NCI-H2227 (cell line): ENCODE results near the gene TARP.
A peak's percentile ranks its signal among the peaks of the same experiment; 100 is the strongest.
"Not testable (repeated sequence)": the region's sequence is repeated elsewhere in the genome, so short reads cannot be mapped to it uniquely, and the experiment has no call there.

Experiments used
- DNase-seq: peaks from one replicate; lab custom pipeline; 2025; ENCODE audit not compliant: unreplicated experiment; lab: John Stamatoyannopoulos, UW

TARP gene

DNA sequence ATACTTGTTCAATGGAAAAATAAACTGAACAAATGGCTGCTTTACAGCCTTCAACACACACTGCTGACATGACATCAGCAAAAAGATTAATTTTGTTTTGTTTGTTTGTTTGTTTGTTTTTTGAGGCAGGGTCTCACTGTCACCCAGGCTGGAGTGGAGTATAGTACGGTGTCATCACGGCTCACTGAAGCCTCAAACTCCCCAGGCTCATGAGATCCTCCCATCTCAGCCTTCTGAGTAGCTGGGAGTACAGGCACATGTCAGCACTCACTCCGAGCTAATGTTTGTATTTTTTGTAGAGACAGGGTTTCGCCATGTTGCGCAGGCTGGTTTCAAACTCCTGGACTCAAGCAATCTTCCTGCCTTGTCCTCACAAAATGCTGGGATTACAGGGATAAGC, 10.9 kb downstream of the TARP start:
- no peak for DNase-seq

DNA sequence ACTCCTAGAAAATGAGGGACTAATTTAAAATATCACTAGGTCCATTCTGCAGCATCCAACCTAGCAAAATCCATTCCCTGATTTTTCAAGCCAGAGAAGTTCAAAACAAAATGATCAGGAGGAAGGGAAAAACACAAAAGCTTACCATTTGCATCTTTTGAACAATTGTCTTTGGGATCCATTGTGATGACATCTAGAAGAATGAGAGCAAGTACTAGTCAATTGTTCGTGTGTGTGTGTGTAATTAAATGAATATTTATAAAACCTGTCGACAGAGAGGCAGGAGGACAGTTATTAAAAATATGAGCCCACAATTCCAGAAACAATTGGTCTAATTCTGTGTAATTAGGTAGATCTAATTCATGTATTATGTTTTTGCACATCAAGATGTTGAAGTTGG, 11.4 kb downstream of the TARP start:
- DNase-seq, result not testable (repeated sequence)

DNA sequence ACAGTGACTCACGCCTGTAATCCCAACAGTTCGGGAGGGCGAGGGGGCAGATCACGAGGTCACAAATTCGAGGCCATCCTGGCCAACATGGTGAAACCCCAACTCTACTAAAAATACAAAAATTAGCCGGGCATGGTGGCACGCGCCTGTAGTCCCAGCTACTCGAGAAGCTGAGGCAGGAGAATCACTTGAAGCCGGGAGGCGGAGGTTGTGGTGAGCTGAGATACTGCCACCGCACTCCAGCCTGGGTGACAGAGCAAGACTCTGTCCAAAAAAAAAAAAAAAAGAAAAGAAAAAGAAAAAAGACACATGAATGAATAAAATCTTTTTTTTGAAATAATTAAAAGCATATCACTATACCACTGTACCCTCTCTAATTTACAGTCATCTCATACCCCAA, 11.8 kb downstream of the TARP start:
- DNase-seq, result not testable (repeated sequence)

DNA sequence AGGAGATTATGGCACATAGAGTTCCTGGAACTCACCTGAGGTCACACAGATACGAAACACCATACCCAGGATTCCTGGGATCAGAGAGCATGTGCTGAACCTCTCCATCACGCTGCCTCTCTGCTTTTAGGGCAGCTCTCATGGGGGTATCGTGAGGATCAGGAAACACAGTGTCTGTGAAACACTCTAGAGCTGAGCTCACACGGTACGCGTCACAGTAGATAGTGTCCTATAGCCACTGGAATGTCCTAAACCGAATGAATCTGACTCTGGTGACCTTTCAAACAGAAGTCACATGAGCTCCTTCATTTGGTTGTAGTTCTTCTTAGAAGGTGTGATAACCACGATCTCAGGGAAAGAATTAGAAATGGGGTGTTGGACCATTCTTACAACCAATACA, 14.3 kb downstream of the TARP start:
- not testable (repeated sequence) for DNase-seq

DNA sequence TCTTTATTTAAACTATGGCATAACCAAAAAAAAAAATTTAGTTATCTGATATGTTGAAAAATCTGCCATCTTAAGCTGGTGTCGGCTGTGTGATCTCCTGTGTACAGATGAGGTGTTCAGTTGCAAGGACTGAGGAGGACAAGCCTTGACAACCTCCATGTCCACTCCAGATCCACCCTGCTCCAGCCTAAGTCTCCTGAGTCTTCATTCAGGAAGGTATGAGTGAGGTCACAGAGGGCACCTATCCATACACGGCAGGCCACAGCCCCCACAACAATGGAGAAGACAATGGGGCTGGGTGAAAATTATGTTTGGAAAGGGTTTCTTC, 16.1 kb downstream of the TARP start:
- DNase-seq, result no peak

DNA sequence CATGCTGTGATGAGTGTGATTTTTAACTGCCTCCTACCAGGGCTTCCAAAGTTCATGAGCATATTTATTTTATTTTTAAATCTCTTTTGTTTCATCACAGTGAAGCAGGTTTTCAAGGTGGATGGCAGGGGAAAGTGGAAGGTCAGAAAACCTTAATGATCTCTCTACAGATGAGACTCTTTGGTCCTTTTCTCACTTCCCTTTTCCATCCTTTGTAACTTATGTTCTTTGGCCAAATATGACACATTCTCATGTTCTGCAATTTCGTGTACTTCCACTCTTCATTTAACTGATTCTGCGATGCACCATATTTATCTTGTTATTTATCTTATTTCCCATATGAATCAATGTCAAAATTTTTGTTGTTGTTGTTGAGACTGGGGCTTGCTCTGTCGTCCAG, 23.6 kb downstream of the TARP start:
- not testable (repeated sequence) for DNase-seq

DNA sequence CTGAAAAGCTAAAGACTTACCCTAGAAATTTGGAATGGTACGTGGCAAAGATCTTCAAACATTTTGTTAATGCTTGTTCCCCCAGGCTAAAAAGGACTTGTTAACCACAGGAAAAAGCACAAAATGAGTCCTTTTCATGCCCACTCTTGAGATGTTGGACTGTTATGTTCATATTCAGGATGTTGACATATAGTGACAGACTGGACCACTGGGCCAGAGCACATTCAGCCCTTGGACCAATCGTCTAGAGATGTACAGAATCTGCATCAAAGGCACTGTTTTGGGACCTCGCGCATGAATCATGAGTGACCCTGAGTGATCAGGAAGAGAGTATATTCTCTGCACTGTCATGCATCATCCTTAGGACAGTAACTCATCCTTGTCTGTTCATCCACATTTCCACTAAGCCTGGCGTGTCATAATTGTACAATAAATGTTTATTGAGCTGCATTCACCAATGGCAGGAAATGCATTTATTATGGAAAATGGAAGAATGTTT, 25.3 kb downstream of the TARP start:
- no peak for DNase-seq

DNA sequence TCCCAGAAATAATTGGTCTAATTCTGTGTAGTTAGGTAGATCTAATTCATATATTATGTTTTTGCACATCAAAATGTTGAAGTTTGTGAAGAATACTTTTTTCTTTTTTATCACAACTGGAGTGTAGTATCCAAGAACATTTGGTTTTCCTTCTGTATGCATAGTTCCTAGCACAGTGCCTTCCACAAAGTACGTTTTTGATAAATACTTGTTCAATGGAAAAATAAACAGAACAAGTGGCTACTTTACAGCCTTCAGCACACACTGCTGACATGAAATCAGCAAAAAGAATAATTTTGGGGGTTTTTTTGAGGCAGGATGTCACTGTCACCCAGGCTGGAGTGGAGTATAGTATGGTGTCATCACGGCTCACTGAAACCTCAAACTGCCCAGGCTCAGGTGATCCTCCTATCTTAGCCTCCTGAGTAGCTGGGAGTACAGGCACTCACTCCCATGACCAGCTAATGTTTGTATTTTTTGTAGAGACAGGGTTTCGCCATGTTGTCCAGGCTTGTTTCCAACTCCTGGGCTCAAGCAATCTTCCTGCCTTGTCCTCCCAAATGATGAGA, 27.9 kb downstream of the TARP start:
- no peak for DNase-seq

DNA sequence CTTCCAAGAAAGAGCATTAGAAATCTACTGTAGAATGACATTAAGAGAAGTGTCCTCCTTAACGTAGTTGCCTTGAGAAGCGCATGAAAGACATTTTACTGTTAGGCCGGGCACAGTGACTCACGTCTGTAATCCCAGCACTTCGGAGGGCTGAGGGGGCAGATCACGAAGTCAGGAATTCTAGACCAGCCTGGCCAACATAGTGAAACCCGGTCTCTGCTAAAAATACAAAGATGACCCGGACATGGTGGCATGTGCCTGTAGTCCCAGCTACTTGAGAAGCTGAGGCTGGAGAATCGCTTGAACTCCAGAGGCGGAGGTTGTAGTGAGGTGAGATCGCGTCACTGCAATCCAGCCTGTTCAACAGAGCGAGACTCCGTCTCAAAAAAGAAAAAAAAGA, 28.9 kb downstream of the TARP start:
- DNase-seq, result no peak

DNA sequence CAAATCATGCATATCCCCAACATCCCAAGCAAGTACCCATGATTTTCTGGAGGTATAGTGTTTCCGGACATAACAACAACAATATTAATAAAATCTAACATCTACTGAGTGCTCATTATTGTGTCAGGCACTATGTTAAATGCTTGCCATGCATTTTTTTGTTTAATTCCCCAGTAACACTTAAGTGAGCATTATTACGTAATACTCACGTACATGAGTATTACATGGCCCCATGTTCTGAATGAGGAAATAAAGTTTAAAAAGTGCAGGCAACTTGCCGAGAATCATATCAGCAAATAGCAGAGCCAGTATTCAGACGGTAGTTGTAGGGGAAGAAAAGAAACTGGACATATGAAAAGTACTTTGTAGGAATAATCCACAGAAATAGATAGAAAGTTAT, 30.1 kb downstream of the TARP start:
- DNase-seq, result not testable (repeated sequence)

DNA sequence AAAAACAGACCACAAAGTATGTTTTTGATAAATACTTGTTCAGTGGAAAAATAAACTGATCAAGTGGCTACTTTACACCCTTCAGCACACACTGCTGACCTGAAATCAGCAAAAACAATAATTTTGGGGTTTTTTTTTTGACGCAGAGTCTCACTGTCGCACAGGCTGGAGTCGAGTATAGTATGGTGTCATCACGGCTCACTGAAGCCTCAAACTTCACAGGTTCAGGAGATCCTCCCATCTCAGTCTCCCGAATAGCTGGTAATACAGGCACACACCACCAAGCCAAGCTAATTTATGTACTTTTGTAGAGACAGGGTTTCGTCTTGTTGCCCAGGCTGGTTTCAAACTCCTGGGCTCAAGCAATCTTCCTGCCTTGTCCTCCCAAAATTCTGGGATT, 30.6 kb downstream of the TARP start:
- no peak for DNase-seq

DNA sequence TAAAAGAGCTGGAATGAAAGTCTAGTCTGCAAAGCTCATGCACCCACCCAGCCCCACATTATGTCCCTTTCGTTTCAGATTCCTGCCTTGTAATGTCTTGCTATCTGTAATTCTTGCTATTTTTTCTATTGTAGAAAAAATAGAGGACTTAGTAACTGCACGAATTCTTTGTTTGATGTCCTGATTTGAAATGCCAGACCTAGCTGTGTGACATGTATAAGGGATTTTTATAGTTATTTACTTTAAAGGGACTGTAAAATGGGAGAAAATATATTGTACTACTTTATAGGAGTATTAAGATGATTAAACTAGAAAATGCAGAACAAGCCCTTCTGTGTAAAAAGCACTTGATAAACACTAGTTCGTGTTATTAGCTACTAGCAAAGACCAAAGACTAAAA, 32.4 kb downstream of the TARP start:
- DNase-seq, result no peak

DNA sequence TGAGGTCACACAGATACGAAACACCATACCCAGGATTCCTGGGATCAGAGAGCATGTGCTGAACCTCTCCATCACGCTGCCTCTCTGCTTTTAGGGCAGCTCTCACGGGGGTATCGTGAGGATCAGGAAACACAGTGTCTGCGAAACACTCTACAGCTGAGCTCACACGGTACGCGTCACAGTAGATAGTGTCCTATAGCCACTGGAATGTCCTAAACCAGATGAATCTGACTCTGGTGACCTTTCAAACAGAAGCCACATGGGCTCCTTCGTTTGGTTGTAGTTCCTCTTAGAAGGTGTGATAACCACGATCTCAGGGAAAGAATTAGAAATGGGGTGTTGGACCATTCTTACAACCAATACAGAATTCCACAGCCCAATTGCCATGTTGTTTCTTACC, 34.3 kb downstream of the TARP start:
- not testable (repeated sequence) for DNase-seq

DNA sequence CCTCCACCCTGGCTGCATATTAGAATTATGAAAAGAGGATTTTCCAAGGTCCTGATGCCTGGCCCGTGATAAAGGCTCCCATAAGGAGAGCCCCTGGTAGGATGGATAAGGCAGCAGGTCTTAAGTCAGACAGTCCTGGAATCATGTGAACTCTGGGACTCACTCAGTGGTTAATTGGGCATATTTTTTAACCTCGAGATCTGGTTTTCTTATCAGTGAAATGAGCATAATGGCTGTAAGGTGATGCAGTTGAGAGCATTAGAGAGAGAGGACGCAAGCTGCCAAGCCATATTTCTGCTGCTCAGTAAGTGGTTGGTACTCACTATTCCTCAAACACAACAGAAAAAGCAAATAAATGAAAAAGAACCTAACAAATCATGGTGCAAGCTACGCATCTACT, 37.8 kb downstream of the TARP start:
- DNase-seq, result no peak

DNA sequence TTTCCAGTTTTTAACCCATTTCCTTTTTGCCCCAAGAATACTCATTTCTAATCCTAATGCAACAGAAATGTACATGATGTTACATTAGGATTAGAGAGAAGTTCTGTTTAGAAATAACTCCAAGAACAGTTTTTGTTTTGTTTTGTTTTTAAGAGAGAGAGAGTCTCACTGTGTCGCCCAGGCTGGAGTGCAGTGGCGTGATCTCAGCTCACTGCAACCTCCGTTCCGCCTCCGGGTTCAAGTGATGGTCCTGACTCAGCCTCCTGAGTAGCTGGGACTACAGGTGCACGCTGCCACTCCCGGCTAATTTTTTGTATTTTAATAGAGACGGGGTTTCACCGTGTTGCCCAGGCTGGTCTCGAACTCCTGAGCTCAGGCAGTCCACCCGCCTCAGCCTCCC, 38.7 kb downstream of the TARP start:
- DNase-seq, result not testable (repeated sequence)

DNA sequence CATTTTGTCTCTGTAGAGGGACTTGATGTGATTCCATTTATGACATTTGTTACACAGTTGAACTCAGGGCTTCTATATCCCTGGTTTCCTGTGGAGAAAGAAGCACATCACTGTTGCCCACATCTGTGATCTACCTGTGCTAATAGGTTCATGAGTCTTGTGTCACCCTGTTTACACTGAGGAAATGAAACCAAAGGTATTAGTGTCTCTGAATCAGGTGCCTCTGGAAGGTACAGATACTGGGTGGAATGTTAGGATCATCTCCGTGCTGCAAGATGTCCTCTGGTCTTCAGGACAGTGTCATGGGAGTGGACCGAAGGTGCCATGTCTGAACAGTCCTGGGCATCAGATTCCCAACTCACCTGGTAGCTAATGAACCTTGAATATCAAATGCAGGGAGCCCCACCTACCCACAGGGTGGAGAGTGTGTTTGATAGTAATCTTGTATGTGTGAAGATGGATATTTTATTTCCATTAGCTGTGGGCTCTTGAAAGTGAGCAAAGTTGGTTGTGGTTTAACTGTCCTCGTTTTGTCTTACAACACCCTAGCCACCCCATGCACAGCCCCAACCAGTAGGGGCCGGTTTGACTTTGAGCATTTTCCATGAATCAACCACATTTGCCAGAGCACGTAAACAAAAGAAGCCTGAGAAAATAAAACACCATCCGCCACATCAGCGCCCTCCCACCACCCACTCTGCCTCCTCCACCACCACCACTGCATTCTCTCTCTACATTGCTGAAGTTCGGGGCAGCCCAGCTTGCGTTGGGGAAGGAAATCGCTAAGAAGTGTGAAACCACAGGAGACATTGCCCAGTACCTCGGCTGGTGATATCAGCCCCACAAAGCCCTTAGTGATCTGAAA, 40.7 kb downstream of the TARP start:
- DNase-seq, result no peak

DNA sequence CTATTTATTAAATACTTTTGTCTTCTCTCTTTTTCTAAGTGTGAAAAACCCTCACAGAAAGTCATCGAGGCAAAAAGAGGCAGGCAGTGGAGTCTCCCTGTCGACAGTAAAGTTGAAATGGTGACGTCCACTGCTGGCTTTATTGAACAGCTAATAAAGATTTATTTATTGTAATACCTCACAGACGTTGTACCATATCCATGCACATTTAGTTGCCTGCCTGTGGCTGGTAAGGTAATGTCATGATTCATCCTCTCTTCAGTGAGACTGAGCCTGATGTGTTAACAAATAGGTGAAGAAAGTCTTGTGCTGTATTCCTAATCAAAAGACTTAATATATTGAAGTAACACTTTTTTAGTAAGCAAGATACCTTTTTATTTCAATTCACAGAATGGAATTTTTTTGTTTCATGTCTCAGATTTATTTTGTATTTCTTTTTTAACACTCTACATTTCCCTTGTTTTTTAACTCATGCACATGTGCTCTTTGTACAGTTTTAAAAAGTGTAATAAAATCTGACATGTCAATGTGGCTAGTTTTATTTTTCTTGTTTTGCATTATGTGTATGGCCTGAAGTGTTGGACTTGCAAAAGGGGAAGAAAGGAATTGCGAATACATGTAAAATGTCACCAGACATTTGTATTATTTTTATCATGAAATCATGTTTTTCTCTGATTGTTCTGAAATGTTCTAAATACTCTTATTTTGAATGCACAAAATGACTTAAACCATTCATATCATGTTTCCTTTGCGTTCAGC, 43.4 kb downstream of the TARP start:
- DNase-seq, result no peak

DNA sequence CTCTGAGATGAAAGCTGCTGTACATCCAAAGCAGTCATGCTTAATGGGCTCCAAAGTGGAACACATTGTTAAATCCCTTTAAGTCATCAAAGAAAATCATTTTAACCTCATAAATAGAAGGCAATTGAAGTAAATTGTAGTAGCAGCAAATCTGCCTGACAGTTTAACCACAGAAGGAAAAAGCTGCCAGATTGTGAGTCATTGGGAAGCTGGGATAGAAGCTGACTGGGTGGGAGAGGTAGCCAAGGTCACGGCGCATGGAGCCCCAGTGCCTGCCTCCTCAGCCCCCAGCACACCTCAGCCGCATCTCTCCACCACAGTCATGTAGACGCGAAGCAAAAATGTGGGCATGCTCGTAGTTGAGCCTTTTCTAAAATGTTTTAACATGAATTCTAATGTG, 44.0 kb downstream of the TARP start:
- DNase-seq, result no peak

DNA sequence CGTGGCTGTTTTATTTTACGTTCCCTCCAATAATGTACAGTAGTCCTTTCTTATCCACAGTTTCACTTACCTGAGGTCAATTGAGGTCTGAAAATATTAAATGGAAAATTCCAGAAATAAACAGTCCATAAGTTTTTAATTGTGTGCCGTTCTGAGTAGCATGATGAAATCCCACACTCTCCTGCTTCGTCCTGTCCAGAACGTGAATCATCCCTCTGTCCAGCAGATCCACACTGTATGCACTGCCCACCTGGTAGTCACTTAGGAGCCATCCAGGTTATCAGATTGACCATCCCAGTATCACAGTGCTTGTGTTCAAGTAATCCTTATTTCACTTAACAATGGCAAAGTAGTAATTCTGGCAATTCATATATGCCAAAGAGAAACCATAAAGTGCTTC, 49.0 kb downstream of the TARP start:
- DNase-seq, result no peak

DNA sequence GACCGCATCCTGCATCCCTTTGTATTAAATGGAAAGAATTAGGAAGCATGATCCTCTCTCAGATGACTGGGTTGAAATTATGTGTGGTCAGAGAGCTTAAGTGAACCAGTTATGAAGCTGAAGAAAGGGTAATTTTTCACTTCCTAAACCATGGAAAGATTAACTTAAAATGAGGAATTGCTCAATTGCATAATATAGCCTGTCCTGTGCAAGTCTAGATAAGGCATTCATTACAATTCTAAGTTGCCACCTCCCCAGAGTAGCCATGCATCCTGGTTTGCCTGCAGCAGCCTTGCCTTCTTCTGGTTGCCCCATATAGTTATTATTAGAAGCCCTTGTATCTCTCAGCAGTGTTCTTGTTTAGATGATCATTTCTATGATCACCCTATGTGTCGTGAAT, 50.1 kb downstream of the TARP start:
- no peak for DNase-seq

DNA sequence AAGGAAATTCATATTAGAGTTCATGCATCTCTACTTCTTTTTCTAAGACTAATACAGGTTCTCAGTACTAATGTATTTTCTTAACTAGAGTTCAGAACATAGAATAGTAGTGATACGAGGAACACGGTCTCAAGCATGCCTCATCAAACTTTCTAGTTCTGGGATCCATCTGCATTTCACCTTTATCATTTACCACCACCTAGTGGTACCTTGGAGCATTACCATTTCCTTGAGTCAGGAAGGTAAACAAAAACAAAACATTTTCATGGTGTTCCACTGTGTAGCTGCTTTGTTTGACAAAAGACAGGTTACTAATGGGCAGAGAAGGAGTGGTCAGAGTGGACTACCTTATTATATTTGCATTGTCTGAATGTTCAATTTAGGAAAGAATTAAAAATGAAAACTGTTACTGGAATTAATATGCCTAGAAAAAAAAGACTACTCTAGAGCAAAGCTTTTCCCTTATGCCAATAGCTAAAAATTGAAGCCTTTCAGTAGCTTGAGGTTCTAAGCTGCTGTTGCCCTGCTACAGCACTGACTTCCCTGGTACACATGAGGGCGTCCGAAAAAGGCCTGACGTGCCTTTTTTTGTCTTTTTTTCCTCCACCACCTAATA, 50.8 kb downstream of the TARP start:
- DNase-seq, result peak; percentile 54

DNA sequence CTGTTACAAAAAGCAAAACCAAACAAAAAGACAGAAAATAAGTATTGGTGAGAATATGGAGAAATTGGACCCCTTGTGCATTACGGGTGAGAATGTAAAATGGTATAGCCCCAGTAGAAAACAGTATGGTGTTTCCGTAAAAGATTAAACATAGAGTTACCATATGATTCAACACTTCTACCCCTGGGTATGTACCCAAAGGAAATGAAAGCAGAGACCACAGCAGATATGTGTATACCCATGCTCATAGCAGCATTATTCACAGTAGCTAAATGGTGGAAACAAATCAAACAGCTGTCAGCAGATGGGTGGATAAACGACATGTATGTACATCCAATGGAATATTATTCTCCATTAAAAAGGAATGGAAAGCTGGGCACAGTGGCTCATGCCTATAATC, 53.0 kb downstream of the TARP start:
- DNase-seq, result no peak
